ENCODE results near the gene ARHGEF3.

- TF ChIP-seq SP7 (tag by site-specific recombination; IDR thresholded peaks at IDR 0.05), result no peak
- TF ChIP-seq CTCF (tag by site-specific recombination; IDR thresholded peaks at IDR 0.05), result no peak
- no peak for TF ChIP-seq BCL11A (tag by site-specific recombination; IDR thresholded peaks at IDR 0.05; ENCODE audit: low read depth)
- no peak for TF ChIP-seq ZNF639 (tag by site-specific recombination; IDR thresholded peaks at IDR 0.05)
- TF ChIP-seq ZNF423 (tag by site-specific recombination; IDR thresholded peaks at IDR 0.05), result no peak
- no peak for TF ChIP-seq OSR2 (tag by site-specific recombination; IDR thresholded peaks at IDR 0.05)
- no peak for TF ChIP-seq ZSCAN30 (tag by site-specific recombination; IDR thresholded peaks at IDR 0.05)
- TF ChIP-seq HOXD13 (CRISPR knock-in tag; IDR thresholded peaks at IDR 0.05; ENCODE audit: borderline replicate concordance), result no peak
- TF ChIP-seq ZNF280D (tag by site-specific recombination; IDR thresholded peaks at IDR 0.05), result no peak
- no peak for TF ChIP-seq ATF2 (tag by site-specific recombination; IDR thresholded peaks at IDR 0.05; ENCODE audit: low read depth)
- no peak for TF ChIP-seq YY1 (tag by site-specific recombination; IDR thresholded peaks at IDR 0.05)
- no peak for TF ChIP-seq ZNF366 (tag by site-specific recombination; conservative IDR thresholded peaks at IDR 0.05)
- no peak for TF ChIP-seq WT1 (tag by site-specific recombination; IDR thresholded peaks at IDR 0.05)
- TF ChIP-seq ZNF670 (tag by site-specific recombination; IDR thresholded peaks at IDR 0.05; ENCODE audit: low read depth), result no peak
Measured at GRCh38 chr3:56773986-56774385, 27.8 kb downstream of the ARHGEF3 start.

Measured in HEK293 (cell line).